ENCODE measurements around the gene MYRF. TPM values are rescaled to one million over a fixed set of nuclear protein-coding genes. Genes with fewer than 3 reads are reported as not detected.
A peak's percentile ranks its signal among the peaks of the same experiment; 100 is the strongest.

The MYRF gene
- total and polyA plus RNA-seq, 9 of the 15 experiments (the other 6 are each of a cell fraction or from before 2014, with no cell fraction given) = 2.3 to 25.8 (median 7.1) TPM

- TF ChIP-seq GTF2F1 (IDR thresholded peaks at IDR 0.05; ENCODE audit: low read depth, low read length) (no peak), RFX7 (CRISPR knock-in tag; IDR thresholded peaks at IDR 0.05) (no peak), ILF3 (IDR thresholded peaks at IDR 0.05; ENCODE audit: borderline replicate concordance) (no peak), NFXL1 (CRISPR knock-in tag; IDR thresholded peaks at IDR 0.05) (no peak), ZNF740 (CRISPR knock-in tag; IDR thresholded peaks at IDR 0.05) (no peak), ZNF740 (tag; IDR thresholded peaks at IDR 0.05) (no peak), E2F4 (CRISPR knock-in tag; IDR thresholded peaks at IDR 0.05; ENCODE audit: low read depth) (no peak), SIRT6 (IDR thresholded peaks at IDR 0.05; ENCODE audit: low read depth, low read length) (no peak), PPARD (CRISPR knock-in tag; IDR thresholded peaks at IDR 0.05) (no peak), SRF (CRISPR knock-in tag; IDR thresholded peaks at IDR 0.05) (no peak), NR2C1 (IDR thresholded peaks at IDR 0.05) (no peak), NR2C1 (tag; IDR thresholded peaks at IDR 0.05) (no peak), ZBTB26 (CRISPR knock-in tag; IDR thresholded peaks at IDR 0.05) (no peak), JUNB (CRISPR knock-in tag; conservative IDR thresholded peaks at IDR 0.05) (no peak), UBTF (IDR thresholded peaks at IDR 0.05; ENCODE audit: borderline replicate concordance in 1 of 2, low read depth in 2 of 2, low read length in 2 of 2) (peak in 1 of 2 experiments; percentile 77; a peak in 1 of 4 replicates), CCNT2 (IDR thresholded peaks at IDR 0.05; ENCODE audit: borderline replicate concordance, extremely low read depth, insufficient read length, low read depth, low read length) (no peak), HIVEP1 (CRISPR knock-in tag; IDR thresholded peaks at IDR 0.05) (no peak), PML (IDR thresholded peaks at IDR 0.05; ENCODE audit: low read length) (0 out of 2 replicates have a peak, but pooled peaks have one; percentile 11), KLF6 (CRISPR knock-in tag; IDR thresholded peaks at IDR 0.05; ENCODE audit: borderline replicate concordance) (no peak), ZFP36 (IDR thresholded peaks at IDR 0.05; ENCODE audit: low read depth, low read length, partially characterized antibody) (peak; percentile 22), GATAD2A (IDR thresholded peaks at IDR 0.05) (no peak), HINFP (tag; conservative IDR thresholded peaks at IDR 0.05; ENCODE audit: low read depth) (no peak)
Observed at GRCh38 chr11:61793083-61793828, 40.8 kb downstream of the MYRF start (continued).

Measured in K562 (cell line).